GM21526 (cell line): ENCODE results near the gene SOBP.

Experiments used
- ATAC-seq: cut with Tn5 transposase; IDR thresholded peaks from one replicate; pipeline ENCODE4 v1.9.1; 2021; ENCODE audit warnings: moderate library complexity; ENCODE audit not compliant: unreplicated experiment, low FRiP score

Gene SOBP

GRCh38 chr6:107634324-107635056 is 144.6 kb downstream of the SOBP start:
- ATAC-seq, result no peak

GRCh38 chr6:107635057-107635515 is 145.2 kb downstream of the SOBP start:
- ATAC-seq, result no peak

- no peak for ATAC-seq
Measured at GRCh38 chr6:107636486-107636885, 146.6 kb downstream of the SOBP start.

- ATAC-seq, result no peak
Measured at GRCh38 chr6:107637316-107638315, 147.7 kb downstream of the SOBP start.

- ATAC-seq, result no peak
Measured at GRCh38 chr6:107638493-107638892, 148.6 kb downstream of the SOBP start.

DNA sequence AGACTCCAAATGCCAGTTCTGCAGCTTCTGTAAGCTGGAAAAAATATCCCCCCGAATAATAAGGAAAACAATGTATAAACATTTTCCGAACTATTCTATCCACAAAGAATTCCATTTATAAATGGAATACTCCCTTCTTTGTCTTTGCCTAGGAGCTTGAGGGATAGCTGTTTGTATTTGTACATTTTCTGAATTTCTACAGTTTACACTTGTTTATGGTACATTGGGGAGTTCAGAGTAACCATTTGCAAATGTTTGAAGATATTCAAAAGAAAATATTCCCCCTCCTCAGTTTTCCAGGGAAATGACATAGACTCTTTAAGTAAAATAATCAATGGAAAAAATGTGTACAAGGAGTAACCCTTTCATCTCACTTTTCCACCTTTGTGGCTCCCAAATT is 149.6 kb downstream of the SOBP start:
- no peak for ATAC-seq

GRCh38 chr6:107641071-107641470 is 151.2 kb downstream of the SOBP start:
- no peak for ATAC-seq

DNA sequence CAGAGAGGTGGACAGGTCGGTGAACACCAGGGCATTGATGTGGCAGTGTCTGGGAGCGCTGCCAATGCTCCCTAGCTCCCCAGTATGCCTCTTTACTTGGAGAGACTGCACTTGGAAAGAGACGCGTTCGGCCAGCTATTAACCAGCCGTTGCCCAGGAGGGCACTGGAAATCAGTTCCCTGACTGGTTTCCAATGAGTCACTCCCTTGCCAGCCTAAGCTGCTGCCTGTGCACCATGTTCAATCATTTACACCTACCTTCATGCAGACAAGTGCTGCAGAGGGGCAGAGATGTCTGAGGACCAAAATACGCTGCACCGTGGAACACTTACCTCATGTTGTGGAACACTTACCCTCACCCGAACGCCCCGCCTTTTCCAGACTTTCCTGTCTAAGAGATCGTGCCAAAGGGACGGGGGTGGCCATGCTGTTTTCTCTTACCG is 151.6 kb downstream of the SOBP start:
- ATAC-seq, result no peak

DNA sequence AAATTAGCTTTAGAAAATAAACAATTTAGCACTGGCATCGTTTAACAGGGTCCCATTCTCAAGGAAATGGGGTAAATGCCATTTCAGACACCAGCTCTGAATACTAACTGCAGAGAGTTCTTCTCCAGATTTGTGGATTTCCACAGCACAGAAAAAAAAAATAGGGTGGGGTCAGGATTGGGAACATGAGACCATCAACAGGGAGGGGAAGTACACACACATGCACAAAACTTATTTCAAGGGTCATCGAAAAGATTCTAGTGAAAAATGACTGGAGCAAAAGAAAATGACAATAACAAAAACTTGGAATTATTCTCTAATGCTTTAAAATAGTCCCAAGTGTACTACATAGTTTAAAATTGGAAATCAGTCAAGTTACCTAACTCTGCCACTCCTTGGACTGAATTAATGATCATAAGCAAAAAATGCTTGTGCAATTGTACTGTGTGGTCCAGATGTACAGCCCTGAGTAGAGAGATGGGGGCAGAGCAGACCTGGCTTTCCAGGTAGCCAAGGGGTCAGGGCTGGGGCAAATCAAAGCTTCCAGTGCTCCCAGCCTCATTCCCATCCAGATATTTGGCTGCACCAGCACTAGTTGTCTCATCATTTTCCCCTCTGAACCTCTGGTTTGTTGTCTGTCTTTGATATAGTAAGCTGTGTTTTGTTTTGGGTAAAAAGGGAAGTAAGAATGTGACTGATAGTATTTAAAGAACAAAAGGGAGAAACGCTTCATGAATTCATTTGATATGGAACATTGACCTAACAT is 152.4 kb downstream of the SOBP start:
- ATAC-seq, result no peak

GRCh38 chr6:107642861-107643328 is 153.0 kb downstream of the SOBP start:
- ATAC-seq, result no peak

DNA sequence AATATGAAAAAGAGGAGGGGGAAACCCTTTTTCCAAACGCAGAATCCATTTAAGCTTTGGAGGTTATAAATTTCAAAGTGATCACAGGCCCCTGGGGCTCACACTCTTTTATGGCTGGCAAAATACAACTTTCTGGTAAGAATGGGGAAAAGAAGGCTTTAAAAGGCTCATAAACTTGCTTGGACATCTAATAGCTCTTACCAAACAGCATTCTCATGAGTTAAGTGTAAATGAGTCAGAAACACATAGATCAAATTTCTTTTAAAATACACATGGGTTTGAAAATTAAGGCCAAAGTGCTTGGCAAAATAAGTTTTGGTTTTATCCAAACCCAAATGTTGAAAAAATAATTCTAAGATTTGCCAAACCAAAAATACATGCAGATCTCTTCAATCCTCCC is 154.6 kb downstream of the SOBP start:
- ATAC-seq, result no peak

GRCh38 chr6:107645740-107646139 is 155.8 kb downstream of the SOBP start:
- no peak for ATAC-seq

GRCh38 chr6:107646176-107646575 is 156.3 kb downstream of the SOBP start:
- ATAC-seq, result no peak

- no peak for ATAC-seq
Measured at GRCh38 chr6:107646776-107647438, 157.0 kb downstream of the SOBP start.

GRCh38 chr6:107647439-107647948 is 157.6 kb downstream of the SOBP start:
- ATAC-seq, result no peak

DNA sequence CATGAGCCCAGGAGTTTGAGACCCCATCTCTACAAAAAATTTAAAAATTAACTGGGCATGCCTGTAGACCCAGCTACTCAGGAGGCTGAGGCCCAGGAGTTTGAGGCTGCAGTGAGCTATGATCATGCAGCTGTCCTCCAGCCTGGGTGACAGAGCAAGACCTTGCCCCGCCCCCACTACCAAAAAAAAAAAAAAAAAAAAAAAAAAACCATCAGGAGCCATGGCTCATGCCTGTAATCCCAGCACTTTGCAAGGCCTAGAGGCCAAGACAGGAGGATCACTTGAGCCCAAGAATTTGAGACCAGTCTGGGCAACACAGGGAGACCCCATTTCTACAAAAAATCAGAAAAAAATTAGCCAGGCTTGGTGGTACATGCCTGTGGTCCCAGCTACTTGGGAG is 159.1 kb downstream of the SOBP start:
- ATAC-seq, result no peak

GRCh38 chr6:107652526-107653182 is 162.7 kb downstream of the SOBP start:
- no peak for ATAC-seq

DNA sequence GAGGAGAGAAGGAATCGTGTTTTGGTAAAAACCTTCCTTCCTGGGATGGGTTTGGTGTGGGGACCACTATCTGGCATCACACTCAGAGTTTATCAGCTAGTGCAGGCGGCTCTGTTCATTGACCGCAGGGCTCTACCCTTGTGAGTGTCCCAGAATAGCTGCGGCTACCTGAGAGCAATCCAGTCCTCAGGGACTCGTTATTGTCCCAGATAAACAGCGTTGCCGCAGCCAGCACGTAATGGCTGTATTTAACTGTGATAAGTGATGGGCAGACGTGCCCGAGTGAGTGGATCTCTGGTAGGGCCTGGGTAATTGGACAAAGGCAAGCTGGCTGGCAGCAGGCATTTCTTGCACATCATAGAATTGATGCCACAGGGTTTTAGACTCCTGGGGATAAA is 163.3 kb downstream of the SOBP start:
- ATAC-seq, result no peak

- no peak for ATAC-seq
Measured at GRCh38 chr6:107653861-107654394, 164.0 kb downstream of the SOBP start.
